Right forelimb (tissue), 1 donor: ENCODE results near the gene OCA2.
"Not testable (repeated sequence)": the region's sequence is repeated elsewhere in the genome, so short reads cannot be mapped to it uniquely, and the experiment has no call there.

ENCODE experiments used
- DNase-seq: peaks from one replicate; pipeline ENCODE4 v3.0.0-alpha.2; 2018

The OCA2 gene

DNA sequence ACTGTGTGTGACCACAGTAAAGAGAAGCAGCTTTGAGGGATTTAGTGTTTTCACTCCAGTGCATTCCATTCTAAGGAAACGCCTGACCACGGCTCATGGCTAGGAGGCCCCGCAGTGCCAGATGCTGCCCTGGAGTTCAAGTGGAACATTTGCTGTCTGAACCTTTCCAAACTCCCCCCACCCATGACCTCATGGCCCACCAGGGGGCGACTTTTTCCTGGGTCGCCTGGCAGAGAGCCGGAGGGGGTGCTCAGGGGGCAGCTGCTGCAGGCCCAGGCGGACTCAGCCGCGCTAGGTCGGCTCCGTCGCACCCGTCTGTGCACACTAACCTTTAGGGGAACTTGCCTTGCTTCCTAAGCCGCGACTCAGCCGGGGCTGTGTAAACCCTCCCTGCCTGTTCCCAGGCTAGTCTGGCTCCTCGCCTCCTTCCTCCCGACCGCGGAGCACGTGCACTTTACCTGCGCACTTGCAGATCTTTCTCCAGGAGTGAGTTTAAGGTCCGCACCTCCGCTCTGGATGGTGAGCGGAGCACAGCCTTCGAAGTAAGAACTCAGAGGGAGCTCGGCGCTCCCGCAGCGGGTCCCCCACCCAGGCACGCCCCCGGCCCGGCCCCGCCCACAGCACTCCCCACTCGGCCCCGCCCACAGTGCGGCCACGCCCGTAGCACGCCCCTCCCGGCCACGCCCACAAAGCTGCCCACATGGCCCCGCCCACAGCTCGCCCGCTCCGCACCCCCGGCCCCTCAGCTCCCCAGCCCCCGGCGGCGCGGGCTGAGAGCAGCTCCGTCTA lies at the start of gene OCA2:
OCA2 (minus strand) TSS at position 550 of the 789 bp plus-strand sequence. CDS start 17,441 bp downstream, outside the sequence.
- DNase-seq = peak; percentile 82

DNA sequence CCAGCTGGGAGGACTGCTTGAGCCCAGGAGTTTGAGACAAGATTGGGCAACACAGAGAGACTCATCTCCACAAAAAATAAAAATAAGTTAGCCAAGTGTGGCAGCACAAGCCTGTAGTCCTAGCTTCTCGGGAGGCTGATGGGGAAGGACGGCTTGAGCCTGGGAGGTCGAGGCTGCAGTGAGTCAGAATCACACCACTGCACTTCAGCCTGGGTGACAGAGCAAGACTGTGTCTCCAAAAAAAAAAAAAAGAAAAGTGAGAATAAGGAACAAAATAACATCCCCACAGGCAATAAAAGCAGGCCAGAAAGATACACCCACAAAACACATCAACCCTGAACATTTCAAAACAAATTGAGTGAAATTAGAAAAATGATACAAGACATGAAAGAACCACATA lies 48.7 kb upstream of the OCA2 start:
- DNase-seq = no peak

DNA sequence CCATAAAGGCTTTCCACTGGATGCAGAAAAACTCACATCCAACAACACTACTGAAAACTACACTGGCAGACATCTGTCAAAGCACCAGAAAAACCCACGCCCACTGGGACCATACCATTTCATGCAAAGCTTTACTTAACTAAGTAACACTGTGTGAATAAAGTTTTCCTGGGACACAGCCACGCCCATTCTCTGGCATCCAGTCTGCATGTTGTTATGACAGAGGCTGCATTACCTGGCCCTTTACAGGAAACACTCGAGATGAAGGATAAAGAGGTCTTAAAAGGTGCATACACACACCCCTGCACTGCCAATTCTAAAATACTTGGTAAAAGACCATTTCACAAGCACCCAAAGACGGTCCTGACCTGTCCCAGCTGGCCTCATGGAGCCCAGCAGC lies 46.3 kb upstream of the OCA2 start:
- DNase-seq = not testable (repeated sequence)

DNA sequence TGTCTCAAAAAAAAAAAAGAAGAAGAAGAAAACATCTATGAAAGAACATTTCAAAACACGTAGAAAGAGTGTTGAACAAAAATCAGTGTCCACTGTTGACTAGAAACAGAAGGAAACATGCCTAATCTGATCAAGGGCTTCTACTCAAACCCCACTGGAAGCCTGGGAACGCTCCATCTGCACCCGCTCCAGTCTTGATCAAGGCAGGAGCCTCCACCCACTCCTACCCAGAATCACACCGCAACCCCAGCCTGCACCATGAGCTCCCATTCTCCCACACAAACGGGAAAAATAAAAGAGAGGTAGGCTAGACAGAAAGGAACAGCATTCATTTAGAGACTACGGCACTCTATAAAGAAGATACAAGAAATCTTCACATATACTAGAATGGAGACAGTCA lies 40.9 kb upstream of the OCA2 start:
- DNase-seq = no peak

DNA sequence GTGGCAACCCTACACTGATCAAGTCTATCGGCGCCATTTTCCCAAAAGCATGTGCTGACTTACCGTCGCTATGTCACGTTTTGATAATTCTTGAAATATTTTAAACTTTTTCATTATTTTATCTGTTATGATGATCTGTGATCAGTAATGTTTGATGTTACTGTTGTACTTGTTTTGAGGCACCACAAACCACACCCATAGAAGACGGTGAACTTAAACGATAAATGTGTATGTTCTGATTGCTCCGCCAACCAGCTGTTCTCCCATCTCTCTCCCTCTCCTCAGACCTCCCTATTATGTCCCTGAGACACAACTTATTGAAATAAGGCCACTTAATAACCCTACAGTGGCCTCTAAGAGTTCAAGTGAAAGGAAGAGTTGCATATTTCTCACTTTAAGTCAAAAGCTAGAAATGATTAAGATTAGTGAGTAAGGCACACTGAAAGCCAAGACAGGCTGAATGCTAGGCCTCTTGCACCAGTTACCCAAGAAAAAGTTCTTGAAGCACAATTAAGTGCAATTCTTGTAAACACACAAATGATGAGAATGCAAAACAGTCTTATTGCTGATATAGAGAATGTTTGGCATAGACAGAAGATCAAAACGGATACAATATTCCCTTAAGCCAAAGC lies 38.4 kb upstream of the OCA2 start:
- DNase-seq = not testable (repeated sequence)

DNA sequence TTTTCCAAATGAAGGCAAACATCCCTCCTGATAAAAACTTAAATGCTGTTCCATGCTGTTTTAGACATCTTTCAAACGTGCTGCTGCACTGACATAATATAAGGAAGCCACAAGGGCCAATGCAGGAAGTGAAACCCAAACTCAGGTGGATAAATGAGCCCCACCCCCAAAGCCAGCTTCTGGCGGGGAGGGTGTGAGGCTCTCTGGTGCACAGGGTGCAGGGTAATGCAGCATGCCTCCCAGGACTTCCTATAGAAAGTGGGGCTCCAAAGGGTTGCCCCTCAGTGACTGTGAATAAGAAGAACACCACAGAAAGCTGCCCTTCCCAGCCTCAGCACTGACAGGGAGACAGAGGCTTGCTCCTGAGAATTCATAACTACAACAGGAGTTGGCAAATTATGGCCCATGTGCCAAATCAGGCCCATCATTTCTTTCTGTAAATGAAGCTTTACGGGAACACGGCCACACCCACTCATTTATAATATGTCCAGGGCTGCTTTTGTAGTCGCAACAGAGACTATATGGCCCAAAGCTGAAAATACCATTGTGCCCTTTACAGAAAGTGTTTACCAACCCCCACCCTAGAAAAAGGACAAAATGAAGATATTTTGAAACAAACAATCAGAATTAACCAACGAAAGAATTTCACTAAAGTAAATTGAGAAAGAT lies 37.3 kb upstream of the OCA2 start:
- not testable (repeated sequence) for DNase-seq

DNA sequence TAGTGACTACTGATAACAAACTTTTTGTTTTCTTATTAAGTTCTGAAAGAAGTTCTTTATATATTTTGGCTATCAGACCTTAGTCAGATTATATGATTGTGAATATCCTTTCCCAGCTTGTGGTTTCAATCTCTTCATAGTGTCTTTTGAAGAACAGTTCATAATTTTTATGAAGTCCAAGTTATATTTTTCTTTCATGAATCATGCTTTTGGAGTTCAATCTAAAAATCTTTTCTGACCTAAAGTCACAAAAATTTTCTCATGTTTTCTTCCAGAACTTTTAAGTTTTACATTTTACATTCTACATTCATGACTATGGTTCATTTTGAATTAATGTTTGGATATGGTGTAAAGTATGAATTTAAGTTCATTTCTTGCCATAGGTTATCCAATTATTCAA lies 34.2 kb upstream of the OCA2 start:
- no peak for DNase-seq

DNA sequence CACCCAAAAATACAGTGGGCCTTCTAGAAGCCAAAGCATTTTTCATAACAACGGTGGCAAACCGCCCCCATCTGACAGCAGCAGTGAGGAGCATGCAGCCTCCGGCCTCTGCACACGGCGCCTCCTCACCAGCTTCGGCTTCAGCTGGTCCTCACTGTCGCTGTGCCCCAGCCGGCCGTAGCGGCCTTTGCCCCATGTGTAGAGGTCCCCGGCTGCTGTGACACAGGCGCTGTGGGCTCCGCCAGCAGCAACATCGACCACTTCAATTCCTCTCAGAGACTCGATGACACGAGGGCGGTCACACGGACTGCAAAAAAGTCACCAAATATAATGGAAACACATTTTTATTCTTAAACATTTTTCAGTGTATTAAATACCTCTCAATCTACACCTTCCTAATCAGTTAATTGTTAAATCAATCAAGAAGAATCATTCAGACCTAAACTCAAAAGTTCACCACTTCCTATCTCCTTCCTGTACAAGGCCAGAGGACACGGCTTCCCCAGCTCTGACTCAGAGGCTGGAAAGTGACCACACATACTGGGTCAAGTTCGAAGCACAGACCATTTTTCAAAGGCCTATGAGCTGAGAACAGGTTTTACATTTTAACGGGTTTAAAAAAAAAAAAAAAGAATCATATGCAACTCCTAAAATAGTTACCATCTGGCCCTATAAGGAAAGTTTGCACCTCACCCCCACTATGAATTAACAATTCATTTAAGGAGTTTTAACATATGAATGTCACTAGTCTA lies 33.6 kb upstream of the OCA2 start:
- DNase-seq = no peak

DNA sequence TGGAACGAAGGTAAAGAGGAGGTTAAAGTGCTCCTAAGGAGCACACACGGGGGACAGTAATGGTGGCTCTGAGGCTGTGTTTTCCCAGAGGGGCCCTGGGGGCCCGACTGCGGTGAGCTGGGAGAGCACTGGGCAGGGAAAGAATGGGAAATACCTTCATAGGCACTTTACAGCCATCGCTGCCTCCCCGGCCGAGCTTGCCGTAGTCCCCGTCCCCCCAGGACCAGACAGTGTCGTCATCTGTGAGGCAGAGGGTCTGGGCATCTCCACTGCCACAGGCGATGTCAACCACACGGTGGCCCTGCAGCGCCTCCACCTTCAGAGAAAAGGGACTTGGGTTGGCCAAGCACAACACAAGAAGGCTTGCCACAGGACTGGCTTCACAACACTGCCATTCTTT lies 32.8 kb upstream of the OCA2 start:
- no peak for DNase-seq

DNA sequence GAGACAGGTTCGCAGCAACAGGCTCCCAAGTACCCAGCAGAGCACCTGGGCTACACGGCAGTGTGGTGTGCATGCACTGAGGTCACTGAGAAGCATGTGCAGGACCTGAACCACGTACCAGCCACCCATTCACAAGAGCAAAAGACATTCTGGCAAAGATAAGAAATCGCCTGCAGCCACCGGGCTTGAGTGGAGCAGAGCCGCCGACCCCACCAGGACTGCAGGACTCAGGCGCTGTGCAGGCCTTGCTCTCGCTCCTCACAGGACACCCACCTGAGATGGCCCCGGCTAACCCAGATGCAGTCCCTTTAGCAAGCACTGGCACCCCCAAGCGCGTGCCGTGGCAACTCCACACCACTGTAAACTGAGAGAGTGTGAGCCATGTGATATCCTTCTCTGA lies 32.3 kb upstream of the OCA2 start:
- DNase-seq = no peak

DNA sequence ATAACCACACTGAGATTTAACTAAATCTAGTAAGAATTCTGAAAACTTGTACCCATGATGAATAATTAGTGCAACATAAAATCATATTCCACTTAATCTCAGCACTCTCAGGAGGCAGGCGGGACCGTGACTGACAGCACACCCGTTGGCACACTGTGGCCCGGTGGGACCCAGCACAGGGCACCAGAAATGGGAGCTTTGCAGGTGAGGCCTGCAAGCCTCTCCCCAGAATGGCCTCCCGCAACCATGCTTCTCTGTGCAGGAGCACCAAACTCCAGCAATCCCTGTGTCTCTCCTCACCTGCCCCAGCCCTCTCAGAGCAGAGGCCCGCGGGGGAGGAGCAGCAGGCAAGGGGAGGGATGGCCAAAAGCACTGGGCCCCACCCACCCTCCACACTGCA lies 31.5 kb upstream of the OCA2 start:
- DNase-seq = no peak

DNA sequence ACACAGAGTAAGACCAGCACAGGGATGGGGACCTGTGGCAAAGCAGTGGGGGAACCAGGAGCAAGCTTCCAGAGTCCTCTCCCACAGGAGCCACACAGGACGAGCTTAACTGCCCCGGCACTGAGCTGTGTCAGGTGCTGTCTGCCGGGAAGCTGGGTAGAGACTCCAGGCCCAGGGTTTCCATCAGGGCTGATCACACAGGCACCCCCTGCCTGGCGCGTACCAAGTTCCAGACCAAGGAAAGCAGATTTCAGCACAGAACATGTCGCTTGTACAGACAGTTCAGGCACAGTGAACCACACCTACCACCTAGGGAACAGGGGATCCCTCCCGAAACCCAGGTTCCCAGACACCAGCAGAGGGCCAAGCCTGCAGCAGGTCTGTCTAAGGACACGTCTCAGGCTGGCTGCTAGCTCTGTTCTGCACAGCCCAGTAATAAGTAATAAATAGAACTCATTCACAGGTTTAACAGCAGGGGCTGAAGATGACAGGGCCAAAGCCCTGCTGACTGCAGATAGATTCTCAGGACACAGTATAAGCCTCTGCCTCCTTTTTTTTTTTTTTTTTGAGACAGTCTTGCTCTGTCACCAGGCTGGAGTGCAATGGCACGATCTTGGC lies 30.2 kb upstream of the OCA2 start:
- no peak for DNase-seq

DNA sequence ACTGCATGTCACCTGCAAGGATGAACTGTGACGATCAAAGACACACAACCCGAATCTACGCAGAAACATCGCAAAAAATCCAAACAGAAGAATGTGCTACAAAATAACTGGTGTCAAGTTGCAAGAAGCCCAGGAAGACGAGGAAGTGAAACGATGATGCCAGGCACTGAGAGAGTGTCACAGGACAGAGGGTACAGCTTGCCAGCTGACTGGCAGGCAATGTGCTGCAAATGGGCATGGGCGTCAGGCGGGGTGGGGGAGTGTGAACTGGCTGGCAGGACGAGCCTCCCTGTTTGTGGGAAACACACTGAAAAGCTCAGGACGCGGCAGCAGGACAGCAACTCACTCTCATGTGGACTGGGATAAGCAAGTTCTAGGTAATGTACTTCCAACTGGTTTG lies 28.9 kb upstream of the OCA2 start:
- no peak for DNase-seq

DNA sequence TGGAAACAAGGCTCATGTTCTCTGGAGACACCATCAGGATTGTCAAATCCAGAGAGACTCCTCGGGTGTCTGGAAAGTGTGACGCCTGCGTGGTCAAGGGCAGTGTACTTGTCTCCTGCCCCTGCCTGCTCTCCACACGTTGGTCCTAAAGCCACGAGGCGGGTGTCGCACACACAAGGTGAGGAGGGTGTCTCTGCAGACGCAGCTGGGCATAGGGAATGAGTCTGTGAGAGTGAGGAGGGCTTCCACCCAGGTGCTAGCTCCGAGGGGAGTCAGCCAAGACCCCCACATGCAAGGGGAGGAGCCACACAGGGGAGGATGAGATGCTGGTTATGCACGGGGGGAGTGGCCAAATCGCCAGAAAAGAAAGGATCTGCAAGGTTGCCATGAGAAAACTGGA lies 27.9 kb upstream of the OCA2 start:
- no peak for DNase-seq

DNA sequence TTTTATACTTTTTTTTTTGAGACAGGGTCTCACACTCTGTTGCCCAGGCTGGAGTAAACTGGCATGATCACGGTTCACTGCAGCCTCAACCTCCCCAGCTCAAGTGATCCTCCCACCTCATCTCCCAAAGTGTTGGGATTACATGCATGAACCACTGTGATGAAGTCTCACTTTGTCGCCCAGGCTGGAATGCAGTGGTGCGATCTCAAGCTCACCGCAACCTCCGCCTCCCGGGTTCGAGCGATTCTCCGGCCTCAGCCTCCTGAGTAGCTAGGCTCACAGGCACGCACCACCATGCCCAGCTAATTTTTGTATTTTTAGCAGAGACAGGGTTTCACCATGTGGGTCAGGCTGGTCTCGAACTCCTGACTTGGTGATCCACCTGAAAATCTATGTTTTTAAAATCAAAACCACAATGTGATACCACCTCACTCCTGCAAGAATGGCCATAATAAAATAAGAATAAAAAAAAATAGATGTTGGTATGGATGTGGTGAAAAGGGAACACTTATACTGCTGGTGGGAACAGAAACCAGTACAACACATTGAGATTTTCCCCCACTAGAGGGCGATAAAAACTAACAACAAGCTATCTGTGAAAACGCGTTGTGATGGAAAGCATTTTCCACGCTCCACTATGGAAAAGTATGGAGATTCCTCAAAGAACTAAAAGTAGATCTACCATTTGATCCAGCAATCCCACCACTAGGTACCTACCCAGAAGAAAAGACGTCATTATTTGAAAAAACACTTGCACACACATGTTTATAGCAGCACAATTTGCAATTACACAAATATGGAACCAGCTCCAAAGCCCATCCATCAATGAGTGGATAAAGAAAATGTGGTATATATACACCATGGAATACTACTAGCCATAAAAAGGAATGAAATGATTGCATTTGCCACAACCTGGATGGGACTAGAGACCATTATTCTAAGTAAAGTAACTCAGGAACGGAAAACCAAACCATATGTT lies 26.8 kb upstream of the OCA2 start:
- no peak for DNase-seq

DNA sequence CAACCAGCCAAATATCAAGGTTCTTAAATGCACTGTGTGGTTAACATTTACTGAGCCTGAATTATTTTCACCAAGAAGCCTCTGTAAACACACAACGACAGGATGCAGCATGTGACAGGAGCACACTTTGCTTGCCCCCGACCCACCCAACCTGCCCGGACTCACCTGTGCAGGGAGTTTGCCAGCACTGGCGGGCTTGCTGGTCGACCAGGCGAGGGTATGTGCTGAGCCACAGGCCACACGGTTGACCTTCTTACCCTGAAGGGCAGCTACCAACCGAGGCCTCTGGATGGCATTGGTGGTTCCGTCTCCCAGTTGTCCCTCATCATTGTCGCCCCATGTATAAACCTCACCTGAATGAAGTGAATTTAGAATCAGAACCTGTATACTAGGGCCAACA lies 25.7 kb upstream of the OCA2 start:
- no peak for DNase-seq

DNA sequence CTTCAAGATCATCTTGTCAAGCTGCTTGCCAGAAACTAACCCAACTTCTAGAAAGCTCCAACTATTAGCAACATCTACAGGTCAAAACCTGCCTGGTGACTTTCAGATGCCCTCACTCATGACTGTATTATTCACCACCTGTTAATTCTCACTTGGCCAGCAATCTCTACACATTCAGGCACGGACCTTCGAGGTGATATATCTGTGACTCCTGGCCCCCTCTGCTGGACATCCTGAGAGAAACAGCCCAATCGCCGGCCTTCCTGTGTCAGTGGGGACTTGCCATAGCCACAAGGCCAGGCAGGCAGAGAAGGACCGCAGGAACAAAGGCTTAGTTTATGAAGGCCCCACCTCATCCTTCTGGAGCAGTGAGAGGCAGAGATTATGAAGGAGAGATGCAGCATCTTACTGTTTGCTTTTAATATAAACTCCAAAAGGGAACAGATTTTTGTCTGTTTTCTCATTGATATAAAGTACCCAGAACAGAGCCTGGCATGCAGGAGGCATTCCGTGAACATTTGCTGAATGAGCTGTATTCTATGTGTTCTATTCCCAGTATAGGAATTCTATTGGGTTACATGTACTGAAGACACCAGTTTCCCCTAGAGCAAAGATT lies 24.4 kb upstream of the OCA2 start:
- peak; percentile 77 for DNase-seq

DNA sequence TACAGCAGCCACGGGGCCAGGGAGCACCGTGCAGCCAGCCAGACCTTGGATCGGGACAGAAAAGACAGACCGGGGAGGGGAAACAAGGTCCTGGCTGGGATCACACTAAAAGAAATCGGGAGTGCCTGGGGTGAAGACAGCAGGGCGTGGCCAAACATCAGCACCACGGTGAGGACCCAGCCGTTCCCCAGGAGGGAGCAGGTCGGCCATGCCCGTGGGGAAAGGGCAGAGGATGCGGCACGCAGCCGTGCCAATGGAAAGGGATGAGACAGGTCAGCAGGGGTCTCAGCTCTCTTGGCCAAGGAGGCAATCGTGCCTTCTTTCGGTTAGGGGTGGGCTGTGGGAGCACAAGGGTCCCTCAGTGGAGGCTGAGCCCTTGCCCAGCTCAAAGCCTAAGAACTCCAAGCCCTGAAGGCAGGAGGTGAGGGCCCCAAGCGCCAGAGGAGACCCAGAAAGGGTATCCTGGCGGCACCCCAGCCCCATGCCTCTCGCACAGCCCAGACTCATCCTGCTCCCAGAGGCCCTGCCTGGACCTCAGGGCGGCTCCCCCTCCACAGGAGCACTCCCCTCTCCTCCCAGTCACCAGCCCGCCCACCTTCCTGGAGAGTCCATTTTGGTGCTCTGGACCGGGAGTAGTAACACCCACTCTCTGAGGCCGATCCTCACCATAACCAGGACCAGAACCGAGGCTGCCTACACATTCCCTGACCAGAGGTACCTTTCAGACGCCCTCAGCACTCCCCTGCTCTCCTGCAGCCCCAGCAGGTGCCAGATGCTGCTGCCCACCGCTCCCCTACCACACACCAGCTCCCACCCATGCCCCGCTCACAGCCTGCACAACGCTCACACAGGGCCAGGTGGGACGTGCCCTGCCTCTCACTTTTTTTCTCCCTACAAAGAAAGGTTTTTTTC lies 23.2 kb upstream of the OCA2 start:
- DNase-seq = no peak

DNA sequence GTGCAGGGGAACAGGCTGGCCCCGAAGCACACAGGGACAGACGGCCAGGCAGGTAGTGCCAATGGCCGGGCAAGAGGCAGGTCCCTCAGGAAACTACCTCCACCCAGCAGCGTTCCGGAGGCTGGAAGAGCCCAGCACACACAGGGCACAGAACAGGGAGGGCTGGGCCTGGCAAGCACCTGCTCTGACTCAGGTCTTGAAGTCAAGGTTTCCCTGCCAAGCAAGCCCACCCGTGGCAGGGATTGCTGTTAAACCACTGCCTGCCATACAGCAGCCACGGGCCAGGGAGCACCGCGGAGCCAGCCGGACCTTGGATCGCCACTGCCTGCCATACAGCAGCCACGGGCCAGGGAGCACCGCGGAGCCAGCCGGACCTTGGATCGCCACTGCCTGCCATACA lies 22.5 kb upstream of the OCA2 start:
- DNase-seq = not testable (repeated sequence)

DNA sequence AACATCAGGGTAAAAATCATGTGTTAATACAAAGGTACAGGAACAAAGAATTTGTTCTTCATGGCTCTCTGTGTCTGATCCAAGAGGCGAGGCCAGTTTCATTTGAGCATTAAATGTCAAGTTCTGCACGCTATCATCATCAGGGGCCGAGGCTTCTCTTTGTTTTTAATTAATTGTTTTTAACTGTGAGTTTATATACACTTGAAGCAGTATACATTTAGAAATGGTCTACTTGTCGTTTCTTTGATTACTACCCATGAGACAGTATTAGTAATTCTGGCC lies 21.2 kb upstream of the OCA2 start:
- no peak for DNase-seq
